ENCODE data around the gene UGT1A3.

Gene UGT1A3

GRCh38 chr2:233818639-233819621 lies 90.1 kb downstream of the UGT1A3 start:
- no peak for DNase-seq

DNA sequence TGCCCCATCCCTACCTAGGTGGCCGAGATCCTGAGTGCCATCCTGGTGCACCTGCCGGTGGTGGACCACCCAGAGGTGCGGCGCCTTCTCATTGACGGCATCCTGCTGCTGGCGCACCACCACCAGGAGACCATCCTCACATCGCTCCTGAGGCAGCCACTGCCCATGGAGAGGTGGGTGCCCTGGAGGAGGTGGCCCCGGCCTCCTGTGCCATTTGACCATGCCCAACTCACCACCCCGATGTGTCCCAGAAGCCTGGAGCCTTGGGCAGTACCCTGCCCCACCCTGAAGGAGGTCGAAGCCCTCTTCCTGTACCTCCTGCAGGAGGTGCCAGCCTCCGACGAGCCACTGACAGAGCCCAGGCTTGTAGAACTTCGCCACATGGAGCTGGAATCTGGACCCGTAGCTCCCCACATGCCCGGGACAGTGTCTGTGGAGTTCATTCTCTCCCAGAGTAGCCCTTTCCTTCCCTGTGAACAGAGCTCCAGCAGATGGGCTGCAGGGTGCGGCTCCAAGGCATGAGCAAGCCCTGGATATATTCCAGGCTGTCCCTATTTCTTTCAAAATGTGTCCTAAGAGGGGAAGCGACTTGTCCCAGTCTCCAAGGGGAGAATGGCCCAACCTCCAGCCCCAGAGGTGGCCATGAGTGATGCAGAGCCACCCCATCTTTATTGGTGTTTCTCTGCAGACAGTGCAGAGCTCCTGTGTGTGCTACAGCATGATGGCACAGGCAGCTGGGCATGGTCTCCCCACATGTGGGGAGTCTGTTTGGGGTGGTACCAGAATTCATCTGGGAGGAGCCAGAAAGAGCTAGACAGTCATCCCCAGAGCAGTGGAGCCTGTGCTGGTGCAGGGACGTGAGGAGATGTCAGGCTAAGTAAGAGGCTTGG lies 91.3 kb downstream of the UGT1A3 start:
- DNase-seq = no peak

GRCh38 chr2:233820774-233821105 lies 91.9 kb downstream of the UGT1A3 start:
- DNase-seq = no peak

DNA sequence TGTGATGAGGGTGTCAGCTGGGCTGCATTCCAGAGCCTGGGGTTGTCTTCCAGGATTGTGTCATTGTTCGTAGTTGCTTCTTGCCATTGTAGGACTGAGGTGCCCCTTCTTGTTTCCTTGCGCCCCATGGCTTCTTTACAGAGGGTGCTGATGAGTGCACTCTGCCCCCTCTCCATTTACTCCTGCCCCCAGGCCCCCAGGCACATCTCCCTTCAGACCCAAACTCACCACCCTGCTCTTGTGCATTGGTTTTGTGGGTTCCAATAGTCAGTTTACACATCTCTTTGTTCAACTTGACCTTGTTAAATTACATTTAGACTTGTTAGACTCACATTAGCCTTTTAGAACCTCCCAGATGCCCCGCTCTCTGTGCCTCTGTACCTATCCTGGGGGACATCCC lies 92.4 kb downstream of the UGT1A3 start:
- DNase-seq = no peak

DNA sequence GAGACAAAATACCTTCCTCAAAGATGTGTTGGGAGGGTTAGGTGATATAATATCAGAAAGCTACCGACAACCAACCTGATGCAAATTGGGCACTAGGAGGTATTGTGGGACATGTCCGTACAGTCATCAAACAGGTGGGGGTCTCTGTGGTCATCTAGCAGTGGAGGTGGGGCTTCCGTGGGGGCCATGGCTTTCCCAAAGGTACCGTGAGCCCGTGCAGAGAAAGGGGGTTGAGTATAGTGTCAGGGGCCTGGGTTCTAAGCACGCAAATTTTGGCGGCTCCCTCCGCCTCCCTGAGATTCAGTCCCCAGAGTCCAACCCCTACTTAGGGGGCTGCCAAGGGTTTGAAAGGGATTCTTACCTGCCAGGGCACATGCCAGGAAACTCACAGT lies 92.9 kb downstream of the UGT1A3 start:
- DNase-seq = no peak

DNA sequence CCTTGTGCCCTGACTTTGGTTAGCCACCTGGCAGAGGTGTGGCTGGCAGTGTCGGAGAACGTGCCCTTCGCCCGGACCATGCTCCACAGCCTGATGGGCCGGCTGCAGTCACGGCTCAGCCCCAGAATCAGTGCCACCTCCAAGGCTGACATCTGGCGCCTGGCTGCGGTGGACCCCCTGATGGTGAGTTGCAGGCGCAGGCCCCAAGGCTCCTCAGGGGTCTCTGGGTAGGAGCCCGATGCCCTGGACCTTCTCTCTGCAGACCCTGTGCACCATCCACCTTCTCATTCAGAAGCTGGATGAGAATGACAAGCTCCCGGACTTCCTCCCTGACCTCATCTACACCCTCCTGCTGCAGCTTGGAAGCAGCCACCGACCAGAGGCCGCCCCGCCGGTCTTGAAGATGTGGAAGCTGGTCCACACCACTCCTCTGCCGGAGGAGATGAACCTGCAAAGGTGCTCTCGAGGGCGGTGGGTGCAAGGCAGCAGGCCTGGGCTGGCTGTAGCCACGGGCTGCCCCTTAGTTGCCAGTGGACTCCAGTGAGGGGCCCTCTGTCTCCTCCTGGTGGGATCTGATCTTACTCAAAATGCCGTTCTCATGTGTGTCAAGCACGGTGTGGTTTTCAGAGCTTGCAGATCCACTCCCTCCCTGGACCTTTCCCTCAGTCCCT lies 93.4 kb downstream of the UGT1A3 start:
- no peak for DNase-seq
